Common myeloid progenitor, CD34-positive (primary cell): ENCODE measurements around the gene CABP7.

ENCODE experiments used
- CTCF ChIA-PET: fragments of 350-600 bp; sonication (Branson Sonifier 250); formaldehyde crosslinking; loops from one replicate; lab custom pipeline; 2021; ENCODE audit warnings: antibody characterized with exemption; lab: Charles Lee
- POLR2A ChIA-PET: fragments of 350-600 bp; sonication (Branson Sonifier 250); formaldehyde crosslinking; loops from one replicate; lab custom pipeline; 2021; ENCODE audit warnings: antibody characterized with exemption; lab: Charles Lee
- DNase-seq, 3 donors: peaks; one replicate each; pipeline versions ENCODE4 v3.0.0 to v3.0.0-alpha.2; 2013
- H3K27ac ChIP-seq, 2 experiments: 1 replicate in 1 of 2; 2 replicates in 1 of 2; pipeline ENCODE4 v1.7.0; 2013; ENCODE audit warnings: inconsistent platforms in 2 of 2, low read length in 2 of 2, mild to moderate bottlenecking in 2 of 2, low read depth in 1 of 2, moderate library complexity in 1 of 2; ENCODE audit not compliant: severe bottlenecking in 2 of 2, insufficient read depth in 1 of 2, poor library complexity in 1 of 2
- H3K27me3 ChIP-seq, 5 experiments: replicated peaks in 2 of 5; 1 replicate in 3 of 5; 2 replicates in 2 of 5; pipeline versions ENCODE4 v1.6.1 to v1.7.0; 2013; ENCODE audit warnings: low read length in 4 of 5, mild to moderate bottlenecking in 2 of 5, moderate library complexity in 2 of 5, inconsistent platforms in 1 of 5; ENCODE audit not compliant: insufficient read depth in 5 of 5, control insufficient read depth in 4 of 5
- H3K36me3 ChIP-seq, 4 experiments: 1 replicate in 2 of 4; 2 replicates in 2 of 4; pipeline versions ENCODE4 v1.6.1 to v1.7.0; 2013; ENCODE audit warnings: low read length in 3 of 4, control low read depth in 1 of 4, mild to moderate bottlenecking in 1 of 4; ENCODE audit not compliant: control insufficient read depth in 4 of 4, insufficient read depth in 4 of 4
- H3K4me1 ChIP-seq, 4 experiments: 1 replicate in 3 of 4; 2 replicates in 1 of 4; pipeline versions ENCODE4 v1.6.1 to v1.7.1; 2013; ENCODE audit warnings: low read length in 3 of 4, mild to moderate bottlenecking in 3 of 4, control low read depth in 1 of 4, inconsistent platforms in 1 of 4, moderate library complexity in 1 of 4; ENCODE audit not compliant: control insufficient read depth in 4 of 4, insufficient read depth in 4 of 4; ENCODE audit errors: control extremely low read depth in 1 of 4
- H3K4me3 ChIP-seq, 7 experiments: 1 replicate in 4 of 7; 2 replicates in 3 of 7; pipeline versions ENCODE4 v1.5.1 to v1.7.0; 2013; ENCODE audit warnings: mild to moderate bottlenecking in 7 of 7, low read length in 6 of 7, moderate library complexity in 6 of 7, inconsistent platforms in 2 of 7, low read depth in 2 of 7, control low read depth in 1 of 7; ENCODE audit not compliant: insufficient read depth in 4 of 7, control insufficient read depth in 1 of 7; ENCODE audit errors: extremely low read depth in 1 of 7
- H3K9me3 ChIP-seq, 5 experiments: 1 replicate in 4 of 5; 2 replicates in 1 of 5; pipeline versions ENCODE4 v1.6.1 to v1.7.1; 2013; ENCODE audit warnings: low read length in 4 of 5, mild to moderate bottlenecking in 2 of 5, inconsistent platforms in 1 of 5, low read depth in 1 of 5, moderate library complexity in 1 of 5; ENCODE audit not compliant: control insufficient read depth in 4 of 5, insufficient read depth in 2 of 5; ENCODE audit errors: control extremely low read depth in 1 of 5
- WGBS: methylation state at CpG from one replicate; pipeline ENCODE4 v1.1.5; 2013; ENCODE audit not compliant: insufficient coverage; 5-methylcytosine and 5-hydroxymethylcytosine counted together

The CABP7 gene

DNA sequence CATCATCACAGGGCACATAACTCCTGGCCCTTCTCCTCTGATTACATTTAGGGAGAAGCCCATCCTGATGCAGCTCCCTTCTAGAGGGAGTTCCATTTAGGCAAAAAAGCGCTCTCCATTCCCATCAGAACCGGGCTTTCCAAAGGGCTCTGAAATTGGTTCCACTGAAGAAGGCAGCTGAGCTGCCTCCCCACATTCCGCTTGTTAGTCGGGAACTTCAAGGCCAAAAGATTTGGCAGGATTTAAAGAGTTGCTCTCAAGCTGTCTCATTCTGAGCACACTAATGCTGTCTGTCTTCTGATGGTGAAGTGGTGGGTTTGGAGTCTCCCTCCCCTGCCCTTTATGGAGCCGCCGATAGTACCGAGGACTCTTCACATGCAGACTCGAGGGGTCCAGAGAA lies 26.6 kb upstream of the CABP7 start:
- 95% methylated on average over 4 of the region's 8 CpGs for WGBS
- peaks cover 2 to 68% (median 43%) of the 10 kb centered on the region in 4 experiments for H3K36me3 ChIP-seq
- DNase-seq, result no peak

DNA sequence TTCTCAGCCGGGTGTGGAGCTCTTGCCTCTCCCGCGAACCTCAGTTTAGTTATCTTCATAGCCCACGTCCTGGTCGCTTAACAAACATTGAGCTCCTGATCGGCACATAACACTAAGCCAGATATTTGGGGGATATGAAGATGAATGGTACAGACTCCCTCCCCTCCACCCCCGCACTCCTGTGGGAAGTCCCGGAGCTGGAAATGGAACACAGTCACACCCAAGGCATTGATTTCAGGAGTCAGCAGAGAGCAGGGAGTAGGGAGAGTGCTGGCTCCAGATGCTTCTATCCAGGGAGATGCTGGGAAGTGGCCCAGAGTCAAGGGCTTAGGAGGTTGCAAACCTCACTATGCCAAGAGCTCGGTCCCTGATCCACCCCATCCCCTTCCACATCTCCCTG lies 26.1 kb upstream of the CABP7 start:
- ChIA-PET CTCF (interaction anchor here (1.0 to 1.1 kb wide), 4 partner anchors 25 to 395 kb away, joined by 3 to 4 read pairs (median 3); no protein-coding TSS in a partner anchor), POLR2A (no interaction called here)
- no peak overlapping the region for H3K27ac ChIP-seq
- no peaks in the 10 kb centered on the region for H3K27me3 ChIP-seq
- DNase-seq, result no peak
- no peak overlapping the region for H3K4me3 ChIP-seq
- peaks cover 2 to 65% (median 43%) of the 10 kb centered on the region in 4 experiments for H3K36me3 ChIP-seq
- H3K9me3 ChIP-seq, result no peaks in the 10 kb centered on the region
- H3K4me1 ChIP-seq, result no peaks in the 10 kb centered on the region
- 87% methylated on average over 5 of the region's 9 CpGs for WGBS

More for the DNA sequence above, 26.6 kb upstream of the CABP7 start:
- POLR2A ChIA-PET, result no interaction called here
- Histone ChIP-seq H3K27ac (no peak overlapping the region), H3K4me1 (no peaks in the 10 kb centered on the region), H3K4me3 (no peak overlapping the region), H3K9me3 (no peaks in the 10 kb centered on the region), H3K27me3 (no peaks in the 10 kb centered on the region)
- CTCF ChIA-PET, result interaction anchor here (1.0 to 1.1 kb wide), 3 partner anchors 25 to 395 kb away, joined by 3 to 4 read pairs (median 3); no protein-coding TSS in a partner anchor

- WGBS, result 96% methylated on average over 24 of the region's 33 CpGs
- CTCF ChIA-PET, result interaction anchor here (1.1 kb wide), 1 partner anchor 310 kb away, joined by 3 read pairs; no protein-coding TSS in a partner anchor
- POLR2A ChIA-PET, result no interaction called here
Observed at GRCh38 chr22:29695129-29695926, 24.5 kb upstream of the CABP7 start.

DNA sequence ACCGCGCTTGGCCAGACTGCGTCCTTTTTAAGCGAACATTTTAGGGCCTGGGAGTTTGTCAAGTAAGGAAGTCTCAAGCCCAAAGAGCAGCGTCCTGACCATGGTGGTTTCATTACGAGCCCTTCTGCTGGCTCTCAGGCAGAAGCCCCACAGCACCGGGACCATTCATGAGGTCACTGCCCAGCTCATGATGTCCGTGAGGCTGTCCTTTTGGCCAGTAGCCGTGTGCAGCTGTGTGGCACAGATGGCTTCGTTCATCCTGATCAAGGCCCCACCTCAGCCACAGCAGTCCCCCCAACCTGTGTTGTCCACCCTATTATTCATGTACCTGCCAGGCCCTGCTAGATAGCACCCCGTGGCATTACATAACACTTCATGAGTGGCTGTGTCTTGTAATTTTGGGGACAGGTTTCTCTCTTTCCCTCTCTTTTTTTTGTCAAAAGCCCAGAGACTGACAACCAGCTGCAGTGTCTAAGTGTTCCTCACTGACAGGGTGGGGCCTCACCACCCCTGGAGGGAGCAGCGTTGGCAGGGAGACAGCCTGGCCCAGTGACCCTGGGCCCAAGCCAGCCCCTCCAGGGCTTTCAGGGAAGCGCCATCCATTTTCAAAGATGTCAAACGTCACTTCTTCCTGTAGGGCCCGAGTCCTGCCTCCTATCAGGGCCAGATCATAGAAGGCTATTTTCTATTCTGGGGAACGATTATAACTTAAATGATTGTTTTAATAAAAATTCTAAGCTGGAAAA lies 21.8 kb upstream of the CABP7 start:
- DNase-seq, result no peak
- ChIA-PET POLR2A (no interaction called here), CTCF (interaction anchor here (1.3 kb wide), 1 partner anchor 9 kb away, joined by 5 read pairs; no protein-coding TSS in a partner anchor)
- H3K36me3 ChIP-seq, result peaks cover 0 to 43% (median 26%) of the 10 kb centered on the region in 4 experiments
- no peaks in the 10 kb centered on the region for H3K27me3 ChIP-seq
- WGBS, result 93% methylated on average over 12 of the region's 16 CpGs
- no peak overlapping the region for H3K4me3 ChIP-seq
- no peaks in the 10 kb centered on the region for H3K9me3 ChIP-seq
- peaks cover 0 to 29% (median 21%) of the 10 kb centered on the region in 4 experiments for H3K4me1 ChIP-seq
- H3K27ac ChIP-seq, result no peak overlapping the region

More at GRCh38 chr22:29695129-29695926, 24.5 kb upstream of the CABP7 start:
- Histone ChIP-seq H3K27ac (no peak overlapping the region), H3K4me1 (peaks cover 0 to 2% (median 0%) of the 10 kb centered on the region in 4 experiments), H3K27me3 (no peaks in the 10 kb centered on the region), H3K4me3 (no peak overlapping the region), H3K36me3 (peaks cover 2 to 65% (median 42%) of the 10 kb centered on the region in 4 experiments), H3K9me3 (no peaks in the 10 kb centered on the region)
- no peak for DNase-seq

DNA sequence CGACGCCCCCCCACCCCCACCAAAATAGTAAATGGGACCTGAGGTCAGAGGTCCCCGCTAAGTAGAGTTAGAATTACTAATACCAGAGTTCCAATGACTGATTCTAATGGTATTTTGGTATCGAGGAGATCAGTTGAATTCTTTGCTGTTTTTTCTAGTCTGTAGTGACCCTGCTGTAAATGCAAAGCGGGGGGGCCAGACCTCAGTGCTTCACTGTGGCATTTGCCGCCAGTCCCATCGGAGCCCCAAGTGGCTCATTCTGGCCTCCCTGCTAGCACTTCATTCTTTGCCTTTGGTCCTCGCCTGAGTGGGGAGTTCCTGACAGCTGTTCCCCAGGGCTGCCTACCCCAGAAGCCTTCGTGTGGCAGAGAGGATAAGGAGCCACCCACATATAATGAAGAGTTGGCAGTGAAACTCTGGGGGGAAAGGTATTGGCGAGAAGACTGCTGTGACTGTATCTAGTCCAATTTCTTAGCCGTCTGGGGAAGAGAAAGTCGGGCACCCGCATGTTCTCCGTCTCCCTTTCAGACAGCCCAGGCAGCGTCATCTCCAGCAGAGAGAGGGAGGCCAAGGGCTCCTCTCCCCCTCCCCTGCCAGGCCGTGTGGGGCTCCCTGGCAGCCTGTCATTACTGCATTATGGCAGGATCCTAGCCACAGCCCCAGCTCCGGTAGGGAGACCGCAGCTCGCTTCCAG lies 19.4 kb upstream of the CABP7 start:
- 82% methylated on average over 12 of the region's 19 CpGs for WGBS
- H3K4me3 ChIP-seq, result peak overlapping the region in 1 of 7 experiments; percentile 36
- H3K4me1 ChIP-seq, result peaks cover 0 to 38% (median 27%) of the 10 kb centered on the region in 4 experiments
- no peak for DNase-seq
- no peak overlapping the region for H3K27ac ChIP-seq
- peaks cover 0 to 3% (median 0%) of the 10 kb centered on the region in 5 experiments for H3K27me3 ChIP-seq
- CTCF ChIA-PET, result interaction anchor here (1.1 to 1.8 kb wide), 5 partner anchors 9 to 303 kb away, joined by 3 to 6 read pairs (median 4); no protein-coding TSS in a partner anchor
- H3K36me3 ChIP-seq, result peaks cover 0 to 20% (median 9%) of the 10 kb centered on the region in 4 experiments
- POLR2A ChIA-PET, result no interaction called here
- no peaks in the 10 kb centered on the region for H3K9me3 ChIP-seq

DNA sequence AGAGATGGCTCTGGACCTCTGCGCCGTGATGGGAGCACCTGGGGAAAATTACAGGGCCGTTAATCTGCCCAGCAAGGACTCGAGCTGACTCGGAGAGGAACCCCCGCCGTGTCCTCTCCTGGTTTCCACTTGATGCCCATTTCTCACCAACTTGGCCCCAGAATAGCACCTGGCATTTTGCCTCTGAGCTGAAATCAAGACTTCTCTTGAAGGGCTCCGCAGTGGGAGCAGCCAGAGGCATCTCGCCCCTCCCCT lies 19.0 kb upstream of the CABP7 start:
- WGBS, result 55% methylated on average over 7 of the region's 9 CpGs
- Histone ChIP-seq H3K27ac (peak overlapping the region in 1 of 2 experiments; percentile 8), H3K4me3 (peak overlapping the region in 1 of 7 experiments; percentile 36), H3K27me3 (peaks cover 0 to 3% (median 0%) of the 10 kb centered on the region in 5 experiments), H3K36me3 (peaks cover 0 to 15% (median 7%) of the 10 kb centered on the region in 4 experiments), H3K9me3 (no peaks in the 10 kb centered on the region), H3K4me1 (peaks cover 0 to 38% (median 27%) of the 10 kb centered on the region in 4 experiments)
- POLR2A ChIA-PET, result no interaction called here
- DNase-seq, result no peak
- CTCF ChIA-PET, result interaction anchor here (0.7 to 1.8 kb wide), 7 partner anchors 10 to 302 kb away, joined by 3 to 6 read pairs (median 3); partner anchors contain the start of gene CABP7
